GM23248 (cell line): ENCODE results near the gene ARID4B. TPM values are rescaled to one million over a fixed set of nuclear protein-coding genes. Genes with fewer than 3 reads are reported as not detected.

ENCODE experiments used
- DNase-seq: peaks from one replicate; pipeline ENCODE4 v3.0.0-alpha.2; 2015
- H2AFZ ChIP-seq: fragments of 200-600 bp; sonication (generic); 2 replicates; pipeline ENCODE4 v1.6.1; 2016; ENCODE audit warnings: antibody characterized with exemption
- H3F3A ChIP-seq: fragments of 200-600 bp; sonication (generic); 2 replicates; pipeline ENCODE4 v1.6.1; 2016; ENCODE audit warnings: mild to moderate bottlenecking, antibody characterized with exemption, mixed run types; ENCODE audit not compliant: insufficient read depth
- H3K27ac ChIP-seq: fragments of 200-600 bp; sonication (generic); 2 replicates; pipeline ENCODE4 v1.5.1; 2016; ENCODE audit warnings: mild to moderate bottlenecking
- H3K27me3 ChIP-seq: fragments of 200-600 bp; sonication (generic); replicated peaks from 2 replicates; pipeline ENCODE4 v1.6.1; 2016; ENCODE audit warnings: mild to moderate bottlenecking; ENCODE audit not compliant: insufficient read depth
- H3K36me3 ChIP-seq: fragments of 200-600 bp; sonication (generic); 2 replicates; pipeline ENCODE4 v1.6.1; 2016; ENCODE audit warnings: low read depth, mild to moderate bottlenecking
- H3K4me1 ChIP-seq: fragments of 200-600 bp; sonication (generic); 2 replicates; pipeline ENCODE4 v1.6.1; 2016; ENCODE audit warnings: mild to moderate bottlenecking; ENCODE audit not compliant: insufficient read depth
- H3K4me2 ChIP-seq: fragments of 200-600 bp; sonication (generic); one replicate; pipeline ENCODE4 v1.6.1; 2016; ENCODE audit warnings: mild to moderate bottlenecking; ENCODE audit not compliant: unreplicated experiment
- H3K4me3 ChIP-seq: fragments of 200-600 bp; sonication (generic); 2 replicates; pipeline ENCODE4 v1.5.1; 2016; ENCODE audit warnings: mild to moderate bottlenecking
- H3K79me2 ChIP-seq: fragments of 200-600 bp; sonication (generic); 2 replicates; pipeline ENCODE4 v1.6.1; 2016; ENCODE audit warnings: mild to moderate bottlenecking; ENCODE audit not compliant: insufficient read depth
- H3K9ac ChIP-seq: fragments of 200-600 bp; sonication (generic); 2 replicates; pipeline ENCODE4 v1.6.1; 2016; ENCODE audit warnings: mild to moderate bottlenecking
- H3K9me2 ChIP-seq: fragments of 200-600 bp; sonication (generic); 2 replicates; pipeline ENCODE4 v1.6.1; 2016; ENCODE audit warnings: mixed run types, mild to moderate bottlenecking, moderate library complexity; ENCODE audit not compliant: insufficient read depth
- H3K9me3 ChIP-seq: fragments of 200-600 bp; sonication (generic); one replicate; pipeline ENCODE4 v1.6.1; 2017; ENCODE audit warnings: low read depth
- H4K20me1 ChIP-seq: fragments of 200-600 bp; sonication (generic); 2 replicates; pipeline ENCODE4 v1.6.0; 2016; ENCODE audit not compliant: insufficient read depth
- EZH2 ChIP-seq: fragments of 200-600 bp; sonication (generic); IDR thresholded peaks from 2 replicates; pipeline ENCODE4 v1.6.1; 2018; ENCODE audit warnings: antibody characterized with exemption, mild to moderate bottlenecking; ENCODE audit not compliant: insufficient read depth, poor library complexity, severe bottlenecking
- EZH2phosphoT487 ChIP-seq: fragments of 200-600 bp; sonication (generic); IDR thresholded peaks from 2 replicates; pipeline ENCODE4 v1.6.1; 2018; ENCODE audit warnings: antibody characterized with exemption, moderate library complexity, mild to moderate bottlenecking, low read depth; ENCODE audit not compliant: insufficient read depth
- WGBS, 2 experiments: methylation state at CpG; one replicate each; pipeline ENCODE4 v1.1.6; 2015 to 2017; ENCODE audit warnings: low lambda C conversion rate in 2 of 2, low coverage in 1 of 2; ENCODE audit errors: missing lambda C conversion rate in 2 of 2; 5-methylcytosine and 5-hydroxymethylcytosine counted together
- in situ Hi-C: fragments of 300-500 bp; cut with MboI; formaldehyde crosslinking; loops from 2 replicates; pipeline ENCODE4 v1.15.0; 2020
- polyA plus RNA-seq: library from polyadenylated mRNA; unstranded; fragments of >200 nt; fragmentation: Nextera tagmentation; extraction: Ambion mirVana; gene quantifications from 2 replicates; pipeline ENCODE4 v1.2.1, GENCODE V29; 2016
- total RNA-seq: library from RNA; depleted of rRNA; stranded (reverse); fragments of >200 nt; shearing (Covaris generic); gene quantifications from 2 replicates; pipeline ENCODE4 v1.2.3, GENCODE V29; 2014

ARID4B gene
- total and polyA plus RNA-seq, 2 experiments from 2014 or later, result 17.8 to 25.6 TPM

GRCh38 chr1:235278233-235278914 lies 49.6 kb downstream of the ARID4B start:
- peaks cover 6% of the 10 kb centered on the region; the same call in 1 of the 2 replicates for H3F3A ChIP-seq
- peaks cover 22% of the 10 kb centered on the region; the same call in 1 of the 2 replicates for H4K20me1 ChIP-seq
- no peak overlapping the region for H3K9ac ChIP-seq
- no peaks in the 10 kb centered on the region for H3K9me2 ChIP-seq
- 97 to 100% methylated on average over 1 of the region's 1 CpG for WGBS, 2 experiments
- TF ChIP-seq EZH2phosphoT487 (no peak), EZH2 (no peak)
- peaks cover 6% of the 10 kb centered on the region; the same call in 1 of the 2 replicates for H3K4me1 ChIP-seq
- H3K27me3 ChIP-seq, result no peaks in the 10 kb centered on the region
- in situ Hi-C loops, result no loop called here
- H3K4me2 ChIP-seq, result no peak overlapping the region
- H3K27ac ChIP-seq, result no peak overlapping the region
- H3K36me3 ChIP-seq, result no peaks in the 10 kb centered on the region
- no peak overlapping the region for H2AFZ ChIP-seq
- no peaks in the 10 kb centered on the region for H3K9me3 ChIP-seq
- peaks cover 100% of the 10 kb centered on the region for H3K79me2 ChIP-seq
- DNase-seq, result no peak
- no peak overlapping the region for H3K4me3 ChIP-seq

GRCh38 chr1:235277709-235278108 lies 50.3 kb downstream of the ARID4B start:
- Histone ChIP-seq H3K4me1 (peaks cover 6% of the 10 kb centered on the region; the same call in 1 of the 2 replicates), H2AFZ (no peak overlapping the region), H3K9me3 (no peaks in the 10 kb centered on the region), H3K36me3 (no peaks in the 10 kb centered on the region), H3K9ac (no peak overlapping the region), H3F3A (peaks cover 6% of the 10 kb centered on the region; the same call in 1 of the 2 replicates), H3K4me3 (no peak overlapping the region), H3K9me2 (no peaks in the 10 kb centered on the region), H3K27me3 (no peaks in the 10 kb centered on the region), H3K4me2 (no peak overlapping the region), H3K27ac (no peak overlapping the region), H3K79me2 (peaks cover 100% of the 10 kb centered on the region), H4K20me1 (peaks cover 22% of the 10 kb centered on the region; the same call in 1 of the 2 replicates)
- TF ChIP-seq EZH2phosphoT487 (no peak), EZH2 (no peak)
- in situ Hi-C loops, result no loop called here
- peak; percentile 13 for DNase-seq

GRCh38 chr1:235275836-235276235 lies 52.1 kb downstream of the ARID4B start:
- Histone ChIP-seq H4K20me1 (peaks cover 15% of the 10 kb centered on the region; the same call in 1 of the 2 replicates), H3K27me3 (no peaks in the 10 kb centered on the region), H3K4me1 (peaks cover 6% of the 10 kb centered on the region; the same call in 1 of the 2 replicates), H3K36me3 (no peaks in the 10 kb centered on the region), H3K79me2 (peaks cover 100% of the 10 kb centered on the region), H2AFZ (no peak overlapping the region), H3K9me2 (no peaks in the 10 kb centered on the region), H3K27ac (no peak overlapping the region), H3F3A (peaks cover 8% of the 10 kb centered on the region; the same call in 1 of the 2 replicates), H3K4me3 (no peak overlapping the region), H3K9ac (no peak overlapping the region), H3K9me3 (no peaks in the 10 kb centered on the region), H3K4me2 (no peak overlapping the region)
- in situ Hi-C loops, result no loop called here
- 97 to 98% methylated on average over 6 of the region's 6 CpGs for WGBS, 2 experiments
- no peak for DNase-seq
- TF ChIP-seq EZH2phosphoT487 (no peak), EZH2 (no peak)

- H3K9ac ChIP-seq, result no peak overlapping the region
- peaks cover 100% of the 10 kb centered on the region for H3K79me2 ChIP-seq
- TF ChIP-seq EZH2 (no peak), EZH2phosphoT487 (no peak)
- H3K36me3 ChIP-seq, result no peaks in the 10 kb centered on the region
- H3K27ac ChIP-seq, result no peak overlapping the region
- H3K4me2 ChIP-seq, result no peak overlapping the region
- H3K9me2 ChIP-seq, result no peaks in the 10 kb centered on the region
- peaks cover 9% of the 10 kb centered on the region for H3K4me1 ChIP-seq
- DNase-seq, result no peak
- no peak overlapping the region for H3K4me3 ChIP-seq
- H3K27me3 ChIP-seq, result no peaks in the 10 kb centered on the region
- no peaks in the 10 kb centered on the region for H3K9me3 ChIP-seq
- H3F3A ChIP-seq, result peaks cover 14% of the 10 kb centered on the region
- peaks cover 15% of the 10 kb centered on the region; the same call in 1 of the 2 replicates for H4K20me1 ChIP-seq
- in situ Hi-C loops, result no loop called here
- WGBS, 2 experiments, result 66 to 71% methylated on average over 3 of the region's 3 CpGs
- H2AFZ ChIP-seq, result no peak overlapping the region
Measured at GRCh38 chr1:235275223-235275622, 52.8 kb downstream of the ARID4B start.

GRCh38 chr1:235272851-235273250 lies 55.1 kb downstream of the ARID4B start:
- H3K4me1 ChIP-seq, result peaks cover 16% of the 10 kb centered on the region
- DNase-seq, result no peak
- no peaks in the 10 kb centered on the region for H3K9me2 ChIP-seq
- H3K4me3 ChIP-seq, result no peak overlapping the region
- H3K9ac ChIP-seq, result no peak overlapping the region
- H2AFZ ChIP-seq, result no peak overlapping the region
- H4K20me1 ChIP-seq, result peaks cover 14% of the 10 kb centered on the region; the same call in 1 of the 2 replicates
- no peaks in the 10 kb centered on the region for H3K27me3 ChIP-seq
- H3F3A ChIP-seq, result peaks cover 18% of the 10 kb centered on the region
- H3K79me2 ChIP-seq, result peaks cover 100% of the 10 kb centered on the region
- no peak overlapping the region for H3K4me2 ChIP-seq
- no peaks in the 10 kb centered on the region for H3K36me3 ChIP-seq
- TF ChIP-seq EZH2phosphoT487, result no peak
- TF ChIP-seq EZH2, result no peak
- no peak overlapping the region for H3K27ac ChIP-seq
- WGBS, 2 experiments, result 75 to 76% methylated on average over 4 of the region's 4 CpGs
- H3K9me3 ChIP-seq, result no peaks in the 10 kb centered on the region
- in situ Hi-C loops, result no loop called here
